Measurements from ENCODE around the gene UCP2. TPM values are rescaled to one million over a fixed set of nuclear protein-coding genes. Genes with fewer than 3 reads are reported as not detected.

The UCP2 gene
- total and polyA plus RNA-seq, 4 donors, result 44.7 to 207 (median 139) TPM

DNA sequence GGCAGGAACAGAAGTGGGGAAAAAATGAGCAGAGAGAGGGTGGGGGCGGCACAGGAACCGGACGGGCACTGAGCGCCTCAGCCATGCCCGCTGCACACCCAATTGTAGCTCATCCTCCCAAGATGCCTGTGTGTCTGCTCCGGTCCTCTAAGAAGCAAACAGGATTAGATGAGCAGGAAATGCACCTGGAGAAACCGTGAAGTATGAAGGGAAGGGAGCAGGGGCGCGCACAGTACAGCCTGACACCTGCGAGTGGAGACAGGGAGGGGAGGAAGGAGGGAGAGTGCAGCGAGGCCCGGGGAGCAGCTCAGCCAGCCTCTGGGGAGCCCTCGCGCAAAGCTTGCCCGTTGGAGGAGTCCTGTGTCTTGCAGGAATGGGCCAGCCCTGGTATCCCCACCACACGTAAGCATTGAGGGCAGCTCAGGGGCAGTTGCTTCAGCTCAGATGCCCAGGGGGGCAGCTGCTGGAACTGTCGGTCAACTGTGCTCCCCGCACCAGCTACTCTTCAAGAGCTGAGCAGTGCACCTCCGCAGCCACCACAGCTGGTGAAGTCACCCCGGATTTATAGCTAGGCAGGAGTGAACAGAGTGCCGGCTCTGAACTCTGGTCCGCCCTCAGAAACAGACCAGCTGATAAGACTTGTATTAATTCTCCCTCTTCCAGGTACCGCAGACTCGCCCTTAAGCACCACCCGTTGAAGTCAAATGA, 24.8 kb downstream of the UCP2 start:
- no peaks in the 10 kb centered on the region for H3K4me1 ChIP-seq (ENCODE audit: control insufficient read depth in 5 of 5, insufficient read depth in 5 of 5, low read length in 5 of 5)
- no peak for ATAC-seq (ENCODE audit: insufficient read depth, low FRiP score)
- no peak overlapping the region for H3K27ac ChIP-seq (ENCODE audit: low read depth in 1 of 2, low read length in 1 of 2)
- no peak for TF ChIP-seq CTCF (IDR thresholded peaks at IDR 0.05; ENCODE audit: control extremely low read depth, extremely low read depth)
- H3K9ac ChIP-seq (ENCODE audit: insufficient read depth in 1 of 2, low read length in 2 of 2), result no peak overlapping the region
- no peaks in the 10 kb centered on the region for H3K9me3 ChIP-seq (ENCODE audit: control insufficient read depth in 4 of 4, insufficient read depth in 3 of 4, low read length in 3 of 4)
- no peak overlapping the region for H3K4me3 ChIP-seq
- WGBS, 2 donors, result 71% methylated on average over 25 of the region's 25 CpGs
- H3K27me3 ChIP-seq (ENCODE audit: control insufficient read depth in 3 of 3, insufficient read depth in 3 of 3, low read length in 2 of 3), result peaks cover 0 to 13% (median 8%) of the 10 kb centered on the region in 3 donors
- H3K36me3 ChIP-seq (ENCODE audit: control insufficient read depth in 4 of 4, insufficient read depth in 4 of 4, low read length in 4 of 4), result no peaks in the 10 kb centered on the region
- DNase-seq, result no peak

GRCh38 chr11:73956876-73957653, 25.6 kb downstream of the UCP2 start:
- ATAC-seq (ENCODE audit: insufficient read depth, low FRiP score) (no peak), DNase-seq (no peak)
- Histone ChIP-seq H3K27ac (ENCODE audit: low read depth in 1 of 2, low read length in 1 of 2) (no peak overlapping the region), H3K4me1 (ENCODE audit: control insufficient read depth in 5 of 5, insufficient read depth in 5 of 5, low read length in 5 of 5) (no peaks in the 10 kb centered on the region), H3K9me3 (ENCODE audit: control insufficient read depth in 4 of 4, insufficient read depth in 3 of 4, low read length in 3 of 4) (no peaks in the 10 kb centered on the region), H3K36me3 (ENCODE audit: control insufficient read depth in 4 of 4, insufficient read depth in 4 of 4, low read length in 4 of 4) (no peaks in the 10 kb centered on the region), H3K27me3 (ENCODE audit: control insufficient read depth in 3 of 3, insufficient read depth in 3 of 3, low read length in 2 of 3) (peaks cover 0 to 13% (median 8%) of the 10 kb centered on the region in 3 donors), H3K9ac (ENCODE audit: insufficient read depth in 1 of 2, low read length in 2 of 2) (no peak overlapping the region), H3K4me3 (no peak overlapping the region)
- TF ChIP-seq CTCF (IDR thresholded peaks at IDR 0.05; ENCODE audit: control extremely low read depth, extremely low read depth), result no peak
- WGBS, 2 donors, result 49 to 54% methylated on average over 26 to 29 of the region's 29 CpGs

- ATAC-seq (ENCODE audit: insufficient read depth, low FRiP score) (peak; percentile 46), DNase-seq (no peak)
- whole genome bisulfite sequencing, 2 donors, result 61 to 87% methylated on average over 7 of the region's 7 CpGs
- H3K27me3 ChIP-seq (ENCODE audit: control insufficient read depth in 3 of 3, insufficient read depth in 3 of 3, low read length in 2 of 3), result peaks cover 0 to 7% (median 5%) of the 10 kb centered on the region in 3 donors
- no peak overlapping the region for H3K27ac ChIP-seq (ENCODE audit: low read depth in 1 of 2, low read length in 1 of 2)
- H3K36me3 ChIP-seq (ENCODE audit: control insufficient read depth in 4 of 4, insufficient read depth in 4 of 4, low read length in 4 of 4), result no peaks in the 10 kb centered on the region
- no peak for TF ChIP-seq CTCF (IDR thresholded peaks at IDR 0.05; ENCODE audit: control extremely low read depth, extremely low read depth)
- H3K9me3 ChIP-seq (ENCODE audit: control insufficient read depth in 4 of 4, insufficient read depth in 3 of 4, low read length in 3 of 4), result no peaks in the 10 kb centered on the region
- no peak overlapping the region for H3K9ac ChIP-seq (ENCODE audit: insufficient read depth in 1 of 2, low read length in 2 of 2)
- H3K4me3 ChIP-seq, result no peak overlapping the region
- no peaks in the 10 kb centered on the region for H3K4me1 ChIP-seq (ENCODE audit: control insufficient read depth in 5 of 5, insufficient read depth in 5 of 5, low read length in 5 of 5)
These were observed 30.8 kb downstream of the UCP2 start for GRCh38 chr11:73951797-73952196.
